SK-N-MC (cell line): Measurements from ENCODE around the gene ILKAP.

Experiments
- EZH2 ChIP-seq: fragments of 200-600 bp; sonication (generic); IDR thresholded peaks from one replicate; pipeline ENCODE4 v1.6.1; 2017; ENCODE audit warnings: antibody characterized with exemption
- POLR2AphosphoS5 ChIP-seq: IDR thresholded peaks from 2 replicates; pipeline ENCODE4 v1.6.1; 2012; ENCODE audit warnings: mild to moderate bottlenecking, low read depth, low read length, borderline replicate concordance

- TF ChIP-seq POLR2AphosphoS5 (no peak), EZH2 (no peak)
These were observed 13.2 kb upstream of the ILKAP start for GRCh38 chr2:238216651-238217184.
